H9 (cell line): Measurements from ENCODE around the gene GAS5. TPM values are rescaled to one million over a fixed set of nuclear protein-coding genes. Genes with fewer than 3 reads are reported as not detected.

ENCODE experiments used
- DNase-seq: peaks from one replicate; pipeline ENCODE4 v3.0.0-alpha.2; 2017
- H2AFZ ChIP-seq: one replicate; pipeline ENCODE4 v1.6.1; 2013; ENCODE audit warnings: mild to moderate bottlenecking, low read length, control low read depth, moderate library complexity
- H2AK5ac ChIP-seq: 2 replicates; pipeline ENCODE4 v1.6.1; 2013; ENCODE audit warnings: low read length, control low read depth, mixed read lengths; ENCODE audit not compliant: insufficient read length
- H2BK120ac ChIP-seq: one replicate; pipeline ENCODE4 v1.6.1; 2013; ENCODE audit warnings: low read depth, mild to moderate bottlenecking, low read length, control low read depth, inconsistent platforms; ENCODE audit not compliant: poor library complexity, severe bottlenecking
- H2BK12ac ChIP-seq: 2 replicates; pipeline ENCODE4 v1.6.1; 2013; ENCODE audit warnings: low read length, control low read depth, mixed read lengths, low read depth; ENCODE audit not compliant: insufficient read length
- H2BK15ac ChIP-seq: 2 replicates; pipeline ENCODE4 v1.6.1; 2013; ENCODE audit warnings: low read depth, low read length, control low read depth
- H2BK20ac ChIP-seq: one replicate; pipeline ENCODE4 v1.6.1; 2013; ENCODE audit warnings: low read depth, mild to moderate bottlenecking, low read length, control low read depth, inconsistent platforms; ENCODE audit not compliant: poor library complexity, severe bottlenecking
- H2BK5ac ChIP-seq: 2 replicates; pipeline ENCODE4 v1.6.1; 2013; ENCODE audit warnings: low read length, control low read depth, mixed read lengths; ENCODE audit not compliant: insufficient read length
- H3K14ac ChIP-seq: 2 replicates; pipeline ENCODE4 v1.6.1; 2013; ENCODE audit warnings: low read length, control low read depth; ENCODE audit not compliant: insufficient read depth
- H3K18ac ChIP-seq: 2 replicates; pipeline ENCODE4 v1.6.1; 2013; ENCODE audit warnings: low read depth, mild to moderate bottlenecking, mixed read lengths, low read length, control low read depth; ENCODE audit not compliant: insufficient read length
- H3K23ac ChIP-seq: 2 replicates; pipeline ENCODE4 v1.6.1; 2013; ENCODE audit warnings: low read length, control low read depth, mixed read lengths, low read depth; ENCODE audit not compliant: insufficient read length
- H3K23me2 ChIP-seq: 2 replicates; pipeline ENCODE4 v1.6.1; 2013; ENCODE audit warnings: low read depth, mild to moderate bottlenecking, mixed read lengths, low read length, control low read depth; ENCODE audit not compliant: insufficient read length, poor library complexity, severe bottlenecking
- H3K27ac ChIP-seq: 2 replicates; pipeline ENCODE4 v1.5.1; 2013; ENCODE audit warnings: low read length, control low read depth, mixed read lengths, low read depth; ENCODE audit not compliant: insufficient read length
- H3K27me3 ChIP-seq: 2 replicates; pipeline ENCODE4 v1.6.1; 2013; ENCODE audit warnings: low read length, control low read depth, inconsistent platforms; ENCODE audit not compliant: insufficient read depth
- H3K4ac ChIP-seq: 2 replicates; pipeline ENCODE4 v1.6.1; 2013; ENCODE audit warnings: low read depth, mild to moderate bottlenecking, control low read depth, inconsistent platforms, low read length, moderate library complexity
- H3K4me1 ChIP-seq: 2 replicates; pipeline ENCODE4 v1.6.1; 2013; ENCODE audit warnings: low read length, control low read depth, inconsistent platforms; ENCODE audit not compliant: insufficient read depth
- H3K4me2 ChIP-seq: 2 replicates; pipeline ENCODE4 v1.6.1; 2013; ENCODE audit warnings: low read length, control low read depth, mixed read lengths; ENCODE audit not compliant: insufficient read length, insufficient read depth
- H3K56ac ChIP-seq: 2 replicates; pipeline ENCODE4 v1.6.1; 2013; ENCODE audit warnings: low read depth, mild to moderate bottlenecking, mixed read lengths, low read length, control low read depth; ENCODE audit not compliant: insufficient read length
- H3K79me1 ChIP-seq: 2 replicates; pipeline ENCODE4 v1.6.1; 2013; ENCODE audit warnings: low read depth, mild to moderate bottlenecking, moderate library complexity, low read length, control low read depth, inconsistent platforms; ENCODE audit not compliant: insufficient read depth, poor library complexity, severe bottlenecking
- H3K79me2 ChIP-seq: 2 replicates; pipeline ENCODE4 v1.6.1; 2013; ENCODE audit warnings: low read length, control low read depth, inconsistent platforms; ENCODE audit not compliant: insufficient read depth
- H3K9ac ChIP-seq: 2 replicates; pipeline ENCODE4 v1.6.1; 2013; ENCODE audit warnings: low read length, control low read depth, mixed read lengths; ENCODE audit not compliant: insufficient read length; ENCODE audit errors: extremely low read depth
- H3K9me3 ChIP-seq: one replicate; pipeline ENCODE4 v1.6.1; 2013; ENCODE audit warnings: low read depth, low read length, inconsistent platforms; ENCODE audit not compliant: control insufficient read depth
- H3T11ph ChIP-seq: one replicate; pipeline ENCODE4 v1.6.1; 2013; ENCODE audit warnings: mild to moderate bottlenecking, low read length, control low read depth, inconsistent platforms
- H4K20me1 ChIP-seq: one replicate; pipeline ENCODE4 v1.6.1; 2013; ENCODE audit not compliant: control insufficient read depth, insufficient read length, insufficient read depth
- H4K5ac ChIP-seq: 2 replicates; pipeline ENCODE4 v1.6.1; 2013; ENCODE audit warnings: low read depth, mild to moderate bottlenecking, mixed read lengths, low read length, control low read depth; ENCODE audit not compliant: insufficient read length
- H4K8ac ChIP-seq: replicated peaks from 2 replicates; pipeline ENCODE4 v1.6.1; 2013; ENCODE audit warnings: low read length, control low read depth, mixed read lengths, low read depth; ENCODE audit not compliant: insufficient read length
- H4K91ac ChIP-seq: 2 replicates; pipeline ENCODE4 v1.6.1; 2013; ENCODE audit warnings: low read depth, mild to moderate bottlenecking, moderate library complexity, mixed read lengths, low read length, control low read depth; ENCODE audit not compliant: insufficient read length
- H3K27ac Mint-ChIP-seq, 3 experiments: 2 replicates in 2 of 3; 3 replicates in 1 of 3; pipeline ENCODE4 v1.8.0; 2020 to 2021; ENCODE audit warnings: mixed read lengths in 3 of 3, mild to moderate bottlenecking in 1 of 3, moderate library complexity in 1 of 3
- H3K27me3 Mint-ChIP-seq: 2 replicates; pipeline ENCODE4 v1.8.0; 2021; ENCODE audit warnings: low read depth, mild to moderate bottlenecking, moderate library complexity, mixed read lengths
- H3K36me3 Mint-ChIP-seq, 3 experiments: 2 replicates in 2 of 3; 3 replicates in 1 of 3; pipeline ENCODE4 v1.8.0; 2020 to 2021; ENCODE audit warnings: low read depth in 3 of 3, mixed read lengths in 3 of 3; ENCODE audit not compliant: insufficient read depth in 1 of 3
- H3K4me1 Mint-ChIP-seq, 2 experiments: 2 replicates each; pipeline ENCODE4 v1.8.0; 2020; ENCODE audit warnings: mixed read lengths in 2 of 2
- H3K4me3 Mint-ChIP-seq, 2 experiments: 2 replicates in 1 of 2; 3 replicates in 1 of 2; pipeline ENCODE4 v1.8.0; 2020 to 2021; ENCODE audit warnings: mild to moderate bottlenecking in 2 of 2, mixed read lengths in 2 of 2, moderate library complexity in 1 of 2
- H3K9me3 Mint-ChIP-seq, 2 experiments: 2 replicates in 1 of 2; 3 replicates in 1 of 2; pipeline ENCODE4 v1.8.0; 2020; ENCODE audit warnings: mild to moderate bottlenecking in 2 of 2, mixed read lengths in 2 of 2, moderate library complexity in 1 of 2
- CTCF ChIP-seq: fragments of 200-600 bp; sonication (generic); conservative IDR thresholded peaks from 3 replicates; pipeline ENCODE4 v1.8.0; 2021; ENCODE audit warnings: antibody characterized with exemption, mild to moderate bottlenecking
- WGBS: extraction: QIAGEN DNeasy Blood & Tissue Kit; methylation state at CpG from one replicate; pipeline ENCODE4 v1.1.7; 2013; ENCODE audit warnings: missing lambda C conversion rate, low lambda C conversion rate, mixed read lengths; ENCODE audit not compliant: insufficient read length; ENCODE audit errors: extremely low coverage; 5-methylcytosine and 5-hydroxymethylcytosine counted together
- total RNA-seq: library from RNA; stranded (reverse); gene quantifications from 2 replicates; pipeline ENCODE4 v1.2.1, GENCODE V29; 2021

Gene GAS5
- total RNA-seq, 1 experiment from 2014 or later = 690 TPM

- Histone ChIP-seq H2BK20ac (no peak overlapping the region), H3K9me3 (no peaks in the 10 kb centered on the region), H3K23me2 (no peaks in the 10 kb centered on the region), H4K8ac (no peak overlapping the region), H3T11ph (no peak overlapping the region), H2AFZ (no peak overlapping the region), H4K20me1 (no peaks in the 10 kb centered on the region), H3K27me3 (no peaks in the 10 kb centered on the region), H3K27ac (no peak overlapping the region), H2BK5ac (no peak overlapping the region), H3K56ac (no peak overlapping the region), H3K4ac (no peak overlapping the region), H3K14ac (no peak overlapping the region), H3K23ac (no peak overlapping the region), H2BK15ac (no peak overlapping the region), H4K91ac (no peak overlapping the region), H3K79me2 (no peaks in the 10 kb centered on the region; the same call in 1 of the 2 replicates), H3K79me1 (no peaks in the 10 kb centered on the region), H2BK12ac (no peak overlapping the region), H3K4me1 (peaks cover 6% of the 10 kb centered on the region; the same call in 1 of the 2 replicates), H3K18ac (no peak overlapping the region), H3K4me2 (no peak overlapping the region), H3K9ac (no peak overlapping the region), H4K5ac (no peak overlapping the region), H2BK120ac (no peak overlapping the region), H2AK5ac (no peak overlapping the region)
- Mint-ChIP-seq H3K27ac (no peak overlapping the region; a peak in 1 of 7 replicates), H3K4me3 (no peak overlapping the region), H3K36me3 (peaks cover 10 to 19% (median 13%) of the 10 kb centered on the region in 3 experiments; a peak in 6 of 7 replicates), H3K9me3 (no peaks in the 10 kb centered on the region), H3K27me3 (no peaks in the 10 kb centered on the region), H3K4me1 (peaks cover 16 to 20% of the 10 kb centered on the region in 2 experiments)
- WGBS = no CpG with 5 or more reads among the region's 2 CpGs
- no peak for TF ChIP-seq CTCF
- no peak for DNase-seq
Observed at GRCh38 chr1:173889885-173890284, 22.1 kb upstream of the GAS5 start.
